Neural progenitor cell (in vitro differentiated cells): Measurements from ENCODE around the gene AARSD1.

ENCODE experiments used
- CTCF ChIP-seq: fragments of 200-600 bp; sonication (generic); IDR thresholded peaks from 2 replicates; pipeline ENCODE4 v1.5.1; 2017; ENCODE audit warnings: antibody characterized with exemption, mild to moderate bottlenecking
- EZH2 ChIP-seq: fragments of 200-600 bp; sonication (generic); IDR thresholded peaks from 2 replicates; pipeline ENCODE4 v1.6.1; 2017; ENCODE audit warnings: antibody characterized with exemption, mild to moderate bottlenecking, moderate library complexity
- EZH2phosphoT487 ChIP-seq: fragments of 200-600 bp; sonication (generic); IDR thresholded peaks from 2 replicates; pipeline ENCODE4 v1.6.1; 2017; ENCODE audit warnings: antibody characterized with exemption

GRCh38 chr17:42975265-42975664 is 11.0 kb upstream of the AARSD1 start:
- TF ChIP-seq CTCF (no peak), EZH2 (no peak), EZH2phosphoT487 (no peak)
